Right lobe of liver (tissue), 6 donors: ENCODE measurements around the gene ALAD. TPM values are rescaled to one million over a fixed set of nuclear protein-coding genes. Genes with fewer than 3 reads are reported as not detected.

Source experiments
- ATAC-seq, 4 donors: fragments of 200-7000 bp; cut with Tn5 transposase; one replicate each; pipeline ENCODE4 v1.9.1; 2020; ENCODE audit warnings: mild to moderate bottlenecking in 4 of 4, moderate library complexity in 4 of 4
- DNase-seq, 3 donors: peaks; one replicate each; pipeline ENCODE4 v3.0.0-alpha.2; 2020
- H3K27ac ChIP-seq, 3 donors: fragments of 200-600 bp; one replicate each; pipeline ENCODE4 v1.8.0; 2022
- H3K27me3 ChIP-seq, 2 donors: fragments of 200-600 bp; one replicate each; pipeline ENCODE4 v1.8.0; 2022
- H3K36me3 ChIP-seq, 4 donors: fragments of 200-600 bp; sonication (generic) in 1 of 4; one replicate each; pipeline versions ENCODE4 v1.5.1 to v1.8.0; 2017 to 2022; ENCODE audit warnings: control low read depth in 1 of 4
- H3K4me1 ChIP-seq, 4 donors: fragments of 200-600 bp; sonication (generic) in 1 of 4; one replicate each; pipeline versions ENCODE4 v1.5.1 to v1.8.0; 2017 to 2022; ENCODE audit warnings: control low read depth in 1 of 4
- H3K4me3 ChIP-seq, 3 donors: fragments of 200-600 bp; one replicate each; pipeline ENCODE4 v1.8.0; 2022
- H3K9me3 ChIP-seq, 4 donors: fragments of 200-600 bp; sonication (generic) in 1 of 4; one replicate each; pipeline versions ENCODE4 v1.5.1 to v1.8.0; 2017 to 2022; ENCODE audit warnings: control low read depth in 1 of 4
- CTCF ChIP-seq, 4 donors: fragments of 200-600 bp in 3 of 4; fragments of 450-650 bp in 1 of 4; IDR thresholded peaks; one replicate each; pipeline versions ENCODE4 v1.5.1 to v1.8.0; 2016 to 2022; ENCODE audit warnings: antibody characterized with exemption in 4 of 4, mild to moderate bottlenecking in 2 of 4
- POLR2A ChIP-seq: fragments of 450-650 bp; IDR thresholded peaks from one replicate; pipeline ENCODE4 v1.6.1; 2017; ENCODE audit warnings: antibody characterized with exemption, mild to moderate bottlenecking
- WGBS: methylation state at CpG from one replicate; pipeline ENCODE4 v1.1.6; 2018; ENCODE audit warnings: low coverage, low lambda C conversion rate; ENCODE audit not compliant: insufficient coverage; ENCODE audit errors: missing lambda C conversion rate; 5-methylcytosine and 5-hydroxymethylcytosine counted together
- intact Hi-C, 2 donors: fragments of 100-400 bp; cut with DNase I; formaldehyde crosslinking; loops; one replicate each; pipeline versions ENCODE4 v1.11.2 to v1.14.1; 2022
- total RNA-seq, 6 experiments: library from RNA; depleted of rRNA in 2 of 6; stranded (reverse); fragments of >200 nt in 2 of 6; fragmentation: NEBNext Ultra II Directional in 3 of 6; extraction: Animal tissue kit (Norgen Biotek cat#: 25700) in 3 of 6; gene quantifications; one replicate each; pipeline versions ENCODE4 v1.1.0 to v1.2.4, GENCODE V29; 2016 to 2023
- donor health status: DM: no; HTN: yes; CAD: no.
- donor health status: DM: no; HTN: no; CAD: no.
- donor health status: DM: no; HTN: no; CAD: no.
- donor health status: DM: no; HTN: yes; CAD: no.
- donor health status: DM: no; HTN: yes; CAD: no.

The ALAD gene
- total RNA-seq, 6 experiments from 2014 or later: 35.3 to 140 (median 73.6) TPM

DNA sequence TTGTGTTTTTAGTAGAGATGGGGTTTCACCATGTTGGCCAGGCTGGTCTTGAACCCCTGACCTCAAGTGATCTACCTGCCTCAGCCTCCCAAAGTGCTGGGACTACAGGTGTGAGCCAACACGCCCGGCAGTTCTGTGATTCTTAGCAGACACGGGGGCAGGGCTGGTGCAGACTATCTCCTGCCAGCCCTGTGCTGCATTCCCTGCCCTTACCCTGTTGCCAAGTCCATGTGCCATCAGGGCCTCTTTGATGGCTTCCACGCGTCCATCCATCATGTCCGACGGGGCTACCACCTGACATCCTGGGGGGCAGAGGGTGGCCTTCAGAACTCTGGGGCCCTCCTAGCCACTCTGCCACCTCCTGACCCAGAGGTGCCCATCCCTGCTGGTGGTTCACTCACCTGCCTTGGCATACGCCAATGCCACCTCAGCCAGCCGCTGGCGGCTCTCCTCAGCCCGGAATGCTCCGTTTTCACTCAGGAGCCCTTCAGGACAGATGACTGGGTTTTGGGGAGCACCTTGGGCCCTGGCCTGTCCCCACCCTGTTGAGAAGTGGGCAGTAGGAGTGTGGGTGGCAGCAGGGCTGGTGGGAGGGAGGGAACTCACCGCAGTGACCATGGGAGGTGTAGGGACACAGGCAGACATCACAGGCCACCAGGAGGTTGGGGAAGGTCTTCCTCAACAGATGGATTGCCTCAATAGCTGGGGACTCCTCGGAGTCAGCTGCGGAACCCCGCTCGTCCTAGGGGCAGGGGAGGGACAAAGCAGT, 10.7 kb downstream of the ALAD start:
- no peaks in the 10 kb centered on the region for H3K27me3 ChIP-seq
- H3K4me1 ChIP-seq: peaks cover 0 to 68% (median 26%) of the 10 kb centered on the region in 4 donors
- 40% methylated on average over 2 of the region's 17 CpGs for whole genome bisulfite sequencing
- H3K36me3 ChIP-seq: peaks cover 0 to 32% (median 16%) of the 10 kb centered on the region in 4 donors
- ATAC-seq (peak in 1 of 4 donors; percentile 14), DNase-seq (no peak)
- intact Hi-C loops: no loop called here
- no peak overlapping the region for H3K4me3 ChIP-seq
- H3K27ac ChIP-seq: no peak overlapping the region
- TF ChIP-seq CTCF (IDR thresholded peaks at IDR 0.05) (no peak), POLR2A (no peak)
- no peaks in the 10 kb centered on the region for H3K9me3 ChIP-seq

DNA sequence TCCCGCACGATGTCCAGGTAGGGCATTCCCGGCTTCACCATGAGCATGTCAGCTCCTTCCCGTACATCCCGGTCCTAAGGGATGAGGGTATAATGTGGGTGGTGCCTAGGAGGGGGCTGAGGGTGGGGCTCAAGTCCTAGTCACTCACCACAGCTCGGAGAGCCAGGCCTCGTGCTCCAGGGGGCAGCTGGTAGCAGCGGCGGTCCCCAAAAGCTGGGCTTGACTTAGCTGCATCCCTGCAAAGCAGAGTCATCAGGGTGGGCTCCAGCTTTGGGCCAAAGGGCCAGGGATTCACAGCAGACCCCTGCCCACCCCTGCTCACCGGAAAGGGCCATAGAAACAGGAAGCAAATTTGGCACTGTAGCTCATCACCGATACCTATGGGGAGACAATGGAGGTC, 11.6 kb downstream of the ALAD start:
- peaks cover 0 to 32% (median 16%) of the 10 kb centered on the region in 4 donors for H3K36me3 ChIP-seq
- intact Hi-C loops: no loop called here
- H3K27me3 ChIP-seq: no peaks in the 10 kb centered on the region
- no peak overlapping the region for H3K4me3 ChIP-seq
- peaks cover 0 to 63% (median 24%) of the 10 kb centered on the region in 4 donors for H3K4me1 ChIP-seq
- TF ChIP-seq CTCF (IDR thresholded peaks at IDR 0.05) (no peak), POLR2A (no peak)
- DNase-seq: no peak
- WGBS: 84% methylated on average over 5 of the region's 11 CpGs
- peak overlapping the region in 1 of 3 donors; percentile 61 for H3K27ac ChIP-seq
- no peak for ATAC-seq
- H3K9me3 ChIP-seq: no peaks in the 10 kb centered on the region

- Histone ChIP-seq H3K4me1 (peaks cover 0 to 58% (median 22%) of the 10 kb centered on the region in 4 donors), H3K36me3 (peaks cover 0 to 32% (median 16%) of the 10 kb centered on the region in 4 donors), H3K4me3 (no peak overlapping the region), H3K27ac (peak overlapping the region in 2 of 3 donors; percentile 7 to 61), H3K9me3 (no peaks in the 10 kb centered on the region), H3K27me3 (no peaks in the 10 kb centered on the region)
- no peak for TF ChIP-seq CTCF (IDR thresholded peaks at IDR 0.05)
- no peak for TF ChIP-seq POLR2A
- DNase-seq (peak; percentile 82 to 92 (median 90)), ATAC-seq (peak; percentile 71 to 78 (median 74))
- WGBS: 23% methylated on average over 12 of the region's 13 CpGs
- intact Hi-C loops: no loop called here
Observed at GRCh38 chr9:113388833-113389232, 12.3 kb downstream of the ALAD start.

GRCh38 chr9:113387560-113388230, 13.4 kb downstream of the ALAD start:
- peak; percentile 79 to 83 (median 80) for ATAC-seq
- H3K9me3 ChIP-seq: no peaks in the 10 kb centered on the region
- H3K4me3 ChIP-seq: peak overlapping the region in 2 of 3 donors; percentile 6 to 7
- peaks cover 0 to 32% (median 16%) of the 10 kb centered on the region in 4 donors for H3K36me3 ChIP-seq
- DNase-seq: peak; percentile 74 to 90 (median 84)
- peaks cover 0 to 59% (median 23%) of the 10 kb centered on the region in 4 donors for H3K4me1 ChIP-seq
- H3K27ac ChIP-seq: peak overlapping the region in 2 of 3 donors; percentile 61 to 62
- no peaks in the 10 kb centered on the region for H3K27me3 ChIP-seq
- 33% methylated on average over 7 of the region's 9 CpGs for WGBS
- no peak for TF ChIP-seq POLR2A
- no peak for TF ChIP-seq CTCF (IDR thresholded peaks at IDR 0.05)
- intact Hi-C loops: no loop called here
